Neural cell (in vitro differentiated cells): ENCODE data around the gene MRPL30. TPM values are rescaled to one million over a fixed set of nuclear protein-coding genes. Genes with fewer than 3 reads are reported as not detected.

Source experiments
- H2AFZ ChIP-seq: fragments of 200-600, 300-800 bp; sonication (generic), shearing (Covaris generic); 2 replicates; pipeline ENCODE4 v1.6.0; 2014; ENCODE audit warnings: low read depth, mild to moderate bottlenecking, antibody characterized with exemption, low read length, moderate library complexity
- H3F3A ChIP-seq: fragments of 200-600 bp; shearing (Covaris generic); 2 replicates; pipeline ENCODE4 v1.6.1; 2016; ENCODE audit warnings: mild to moderate bottlenecking, moderate library complexity, mixed read lengths, antibody characterized with exemption, low read length; ENCODE audit not compliant: insufficient read depth, poor library complexity, severe bottlenecking
- H3K27ac ChIP-seq: fragments of 200-600, 300-800 bp; sonication (generic), shearing (Covaris generic); 2 replicates; pipeline ENCODE4 v1.5.1; 2014; ENCODE audit warnings: mild to moderate bottlenecking, low read length, moderate library complexity
- H3K27me3 ChIP-seq: fragments of 300-800, 200-600 bp; sonication (generic), shearing (Covaris generic); 2 replicates; pipeline ENCODE4 v1.6.0; 2014; ENCODE audit warnings: mild to moderate bottlenecking, low read depth, low read length, moderate library complexity; ENCODE audit not compliant: insufficient read depth
- H3K36me3 ChIP-seq: fragments of 300-800, 200-600 bp; sonication (generic), shearing (Covaris generic); 2 replicates; pipeline ENCODE4 v1.5.1; 2014; ENCODE audit warnings: mild to moderate bottlenecking, antibody characterized with exemption, low read length, moderate library complexity; ENCODE audit not compliant: insufficient read depth
- H3K4me2 ChIP-seq: fragments of 300-800, 200-600 bp; sonication (generic), shearing (Covaris generic); 2 replicates; pipeline ENCODE4 v1.6.0; 2014; ENCODE audit warnings: mild to moderate bottlenecking, low read length
- H3K4me3 ChIP-seq: fragments of 300-800, 200-600 bp; sonication (generic), shearing (Covaris generic); 2 replicates; pipeline ENCODE4 v1.5.1; 2014; ENCODE audit warnings: mild to moderate bottlenecking, low read length, moderate library complexity
- H3K79me2 ChIP-seq: fragments of 200-600 bp; shearing (Covaris generic); replicated peaks from 2 replicates; pipeline ENCODE4 v1.6.0; 2014; ENCODE audit warnings: mild to moderate bottlenecking, low read length, moderate library complexity; ENCODE audit not compliant: insufficient read depth
- H3K9ac ChIP-seq: fragments of 300-800, 200-600 bp; sonication (generic), shearing (Covaris generic); 2 replicates; pipeline ENCODE4 v1.6.1; 2016; ENCODE audit warnings: mild to moderate bottlenecking, low read length, mixed read lengths
- H3K9me2 ChIP-seq: fragments of 200-600 bp; shearing (Covaris generic); 2 replicates; pipeline ENCODE4 v1.6.1; 2016; ENCODE audit warnings: mild to moderate bottlenecking, low read length, mixed read lengths; ENCODE audit not compliant: insufficient read depth
- H3K9me3 ChIP-seq: fragments of 200-600, 300-800 bp; sonication (generic), shearing (Covaris generic); 2 replicates; pipeline ENCODE4 v1.6.1; 2016; ENCODE audit warnings: mild to moderate bottlenecking, mixed run types, low read length, moderate library complexity, mixed read lengths
- H4K20me1 ChIP-seq: fragments of 200-600 bp; shearing (Covaris generic); 2 replicates; pipeline ENCODE4 v1.6.1; 2016; ENCODE audit warnings: mild to moderate bottlenecking, mixed run types; ENCODE audit not compliant: insufficient read depth
- EP300 ChIP-seq: fragments of 450-650 bp; conservative IDR thresholded peaks from 2 replicates; pipeline ENCODE4 v1.6.1; 2014; ENCODE audit warnings: antibody characterized with exemption, mild to moderate bottlenecking, moderate library complexity; ENCODE audit not compliant: poor library complexity, severe bottlenecking
- EZH2 ChIP-seq: fragments of 200-600, 300-800 bp; shearing (Covaris generic), sonication (generic); IDR thresholded peaks from 2 replicates; pipeline ENCODE4 v1.6.1; 2014; ENCODE audit warnings: antibody characterized with exemption, low read length, borderline replicate concordance, mild to moderate bottlenecking; ENCODE audit not compliant: insufficient read depth, poor library complexity, severe bottlenecking
- MXI1 ChIP-seq: fragments of 450-650 bp; conservative IDR thresholded peaks from 2 replicates; pipeline ENCODE4 v1.6.1; 2014; ENCODE audit warnings: antibody characterized with exemption, mild to moderate bottlenecking; ENCODE audit not compliant: poor library complexity, severe bottlenecking
- POLR2AphosphoS5 ChIP-seq: IDR thresholded peaks from 2 replicates; pipeline ENCODE4 v1.6.1; 2012
- RAD21 ChIP-seq: fragments of 450-650 bp; conservative IDR thresholded peaks from 2 replicates; pipeline ENCODE4 v1.6.1; 2014; ENCODE audit warnings: antibody characterized with exemption, mild to moderate bottlenecking, moderate library complexity
- SMC3 ChIP-seq: fragments of 450-650 bp; conservative IDR thresholded peaks from 2 replicates; pipeline ENCODE4 v1.6.1; 2014; ENCODE audit warnings: antibody characterized with exemption, mild to moderate bottlenecking, moderate library complexity; ENCODE audit not compliant: poor library complexity
- TAF1 ChIP-seq: IDR thresholded peaks from 2 replicates; pipeline ENCODE4 v1.6.1; 2012; ENCODE audit warnings: low read depth
- polyA plus RNA-seq: library from polyadenylated mRNA; depleted of rRNA; stranded (reverse); fragments of >200 nt; gene quantifications from 2 replicates; pipeline ENCODE4 v1.2.3, GENCODE V29; 2014
- TF ChIP-seq, protein P1 (sequence below): IDR thresholded peaks from 2 replicates; pipeline ENCODE4 v1.6.1; 2012; ENCODE audit warnings: borderline replicate concordance
- TF ChIP-seq, protein P2 (sequence below): fragments of 450-650 bp; IDR thresholded peaks from 2 replicates; pipeline ENCODE4 v1.5.1; 2014; ENCODE audit warnings: antibody characterized with exemption, mild to moderate bottlenecking, moderate library complexity; ENCODE audit not compliant: poor library complexity, severe bottlenecking

The MRPL30 gene
- polyA plus RNA-seq, 1 donor from 2014 or later: 43.1 TPM

DNA sequence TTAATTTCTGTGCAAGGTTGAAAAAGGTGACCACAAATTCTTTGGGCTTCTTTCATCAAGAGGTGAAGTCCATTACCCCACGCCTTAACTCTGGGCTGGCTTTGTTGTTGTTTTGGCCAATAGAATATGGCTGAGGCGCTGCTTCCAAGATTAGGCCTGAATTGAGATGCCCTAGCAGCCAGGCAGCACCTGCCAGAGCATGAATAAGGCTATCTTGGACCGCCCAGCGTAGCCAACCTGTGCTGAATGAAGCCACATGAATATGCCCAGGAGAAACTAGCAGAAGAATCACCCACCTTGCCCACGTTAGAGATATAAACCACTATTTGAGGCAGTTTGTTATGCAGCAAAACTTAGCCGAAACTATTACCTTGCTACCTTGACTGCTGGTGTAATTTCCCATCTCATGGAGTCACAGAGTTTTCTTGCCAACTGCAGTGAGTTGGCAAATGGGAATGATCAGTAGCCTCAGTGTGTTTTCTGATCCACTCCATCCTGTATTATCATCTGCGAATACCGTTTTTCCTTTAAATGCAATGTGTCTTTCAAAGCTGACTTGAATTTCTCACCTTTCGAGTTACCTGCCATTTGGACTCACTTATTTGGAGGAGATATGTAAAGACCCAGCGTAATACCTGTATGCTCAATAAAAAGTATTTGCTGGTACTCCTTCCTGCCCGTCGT is 26.9 kb upstream of the MRPL30 start:
- no peaks in the 10 kb centered on the region for H3K27me3 ChIP-seq
- H3K36me3 ChIP-seq: no peaks in the 10 kb centered on the region
- no peaks in the 10 kb centered on the region for H3K79me2 ChIP-seq
- H3F3A ChIP-seq: no peaks in the 10 kb centered on the region
- no peaks in the 10 kb centered on the region for H4K20me1 ChIP-seq
- no peaks in the 10 kb centered on the region for H3K9me3 ChIP-seq
- H3K9ac ChIP-seq: peak overlapping the region; percentile 74
- H3K27ac ChIP-seq: peak overlapping the region; percentile 74
- TF ChIP-seq SMC3 (no peak), EZH2 (no peak), EP300 (no peak), TAF1 (no peak), MXI1 (no peak), RAD21 (no peak), POLR2AphosphoS5 (no peak)
- TF ChIP-seq, protein P1, sequence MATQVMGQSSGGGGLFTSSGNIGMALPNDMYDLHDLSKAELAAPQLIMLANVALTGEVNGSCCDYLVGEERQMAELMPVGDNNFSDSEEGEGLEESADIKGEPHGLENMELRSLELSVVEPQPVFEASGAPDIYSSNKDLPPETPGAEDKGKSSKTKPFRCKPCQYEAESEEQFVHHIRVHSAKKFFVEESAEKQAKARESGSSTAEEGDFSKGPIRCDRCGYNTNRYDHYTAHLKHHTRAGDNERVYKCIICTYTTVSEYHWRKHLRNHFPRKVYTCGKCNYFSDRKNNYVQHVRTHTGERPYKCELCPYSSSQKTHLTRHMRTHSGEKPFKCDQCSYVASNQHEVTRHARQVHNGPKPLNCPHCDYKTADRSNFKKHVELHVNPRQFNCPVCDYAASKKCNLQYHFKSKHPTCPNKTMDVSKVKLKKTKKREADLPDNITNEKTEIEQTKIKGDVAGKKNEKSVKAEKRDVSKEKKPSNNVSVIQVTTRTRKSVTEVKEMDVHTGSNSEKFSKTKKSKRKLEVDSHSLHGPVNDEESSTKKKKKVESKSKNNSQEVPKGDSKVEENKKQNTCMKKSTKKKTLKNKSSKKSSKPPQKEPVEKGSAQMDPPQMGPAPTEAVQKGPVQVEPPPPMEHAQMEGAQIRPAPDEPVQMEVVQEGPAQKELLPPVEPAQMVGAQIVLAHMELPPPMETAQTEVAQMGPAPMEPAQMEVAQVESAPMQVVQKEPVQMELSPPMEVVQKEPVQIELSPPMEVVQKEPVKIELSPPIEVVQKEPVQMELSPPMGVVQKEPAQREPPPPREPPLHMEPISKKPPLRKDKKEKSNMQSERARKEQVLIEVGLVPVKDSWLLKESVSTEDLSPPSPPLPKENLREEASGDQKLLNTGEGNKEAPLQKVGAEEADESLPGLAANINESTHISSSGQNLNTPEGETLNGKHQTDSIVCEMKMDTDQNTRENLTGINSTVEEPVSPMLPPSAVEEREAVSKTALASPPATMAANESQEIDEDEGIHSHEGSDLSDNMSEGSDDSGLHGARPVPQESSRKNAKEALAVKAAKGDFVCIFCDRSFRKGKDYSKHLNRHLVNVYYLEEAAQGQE: no peak
- TF ChIP-seq, protein P2, sequence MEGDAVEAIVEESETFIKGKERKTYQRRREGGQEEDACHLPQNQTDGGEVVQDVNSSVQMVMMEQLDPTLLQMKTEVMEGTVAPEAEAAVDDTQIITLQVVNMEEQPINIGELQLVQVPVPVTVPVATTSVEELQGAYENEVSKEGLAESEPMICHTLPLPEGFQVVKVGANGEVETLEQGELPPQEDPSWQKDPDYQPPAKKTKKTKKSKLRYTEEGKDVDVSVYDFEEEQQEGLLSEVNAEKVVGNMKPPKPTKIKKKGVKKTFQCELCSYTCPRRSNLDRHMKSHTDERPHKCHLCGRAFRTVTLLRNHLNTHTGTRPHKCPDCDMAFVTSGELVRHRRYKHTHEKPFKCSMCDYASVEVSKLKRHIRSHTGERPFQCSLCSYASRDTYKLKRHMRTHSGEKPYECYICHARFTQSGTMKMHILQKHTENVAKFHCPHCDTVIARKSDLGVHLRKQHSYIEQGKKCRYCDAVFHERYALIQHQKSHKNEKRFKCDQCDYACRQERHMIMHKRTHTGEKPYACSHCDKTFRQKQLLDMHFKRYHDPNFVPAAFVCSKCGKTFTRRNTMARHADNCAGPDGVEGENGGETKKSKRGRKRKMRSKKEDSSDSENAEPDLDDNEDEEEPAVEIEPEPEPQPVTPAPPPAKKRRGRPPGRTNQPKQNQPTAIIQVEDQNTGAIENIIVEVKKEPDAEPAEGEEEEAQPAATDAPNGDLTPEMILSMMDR: no peak
- H2AFZ ChIP-seq: peak overlapping the region; percentile 67
- peak overlapping the region; percentile 96 for H3K4me2 ChIP-seq
- no peaks in the 10 kb centered on the region for H3K9me2 ChIP-seq
- peak overlapping the region; percentile 78 for H3K4me3 ChIP-seq

DNA sequence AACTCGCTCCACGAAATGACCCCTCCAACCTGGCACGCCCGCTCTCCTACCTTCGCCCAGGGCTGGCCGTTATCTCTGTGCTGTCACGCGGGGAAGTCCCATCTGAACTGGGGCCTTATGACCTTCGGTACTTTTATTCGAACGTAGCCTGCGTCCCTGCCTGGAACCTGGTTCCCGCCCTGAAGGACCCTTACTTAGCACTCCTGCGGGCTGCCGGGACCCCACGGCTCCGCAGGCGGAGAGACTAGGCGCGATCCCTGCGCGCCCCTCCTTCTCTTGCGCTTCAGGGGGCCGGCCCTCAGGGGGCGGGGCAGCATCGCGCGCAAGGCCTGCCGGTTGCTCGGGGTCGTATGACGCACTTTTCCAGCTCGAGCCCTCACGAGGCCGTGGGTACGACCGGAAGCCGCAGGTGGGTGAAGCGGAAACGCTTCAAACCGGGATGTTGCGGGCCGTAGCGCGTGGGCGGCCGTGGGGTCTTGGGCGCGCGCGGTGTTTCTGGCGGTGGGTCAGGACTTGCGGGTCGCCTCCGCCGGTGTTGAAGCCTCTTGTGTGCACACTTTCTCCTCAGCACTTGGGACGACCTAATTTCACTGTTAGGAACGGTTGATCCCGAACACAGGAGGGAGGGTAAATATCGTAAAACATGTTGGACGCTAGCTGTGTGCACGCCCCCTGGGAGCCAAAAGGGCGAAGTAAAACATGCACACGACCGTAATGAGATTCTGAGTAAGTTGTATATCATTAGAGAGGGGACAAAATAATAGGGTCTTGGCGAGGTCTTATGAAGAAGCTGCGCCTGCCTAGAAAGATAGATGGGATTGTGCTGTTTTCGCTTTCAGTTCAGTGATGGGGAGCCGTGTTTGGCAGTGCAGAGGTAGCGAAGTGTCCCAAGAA is 26.1 kb upstream of the MRPL30 start, which contains the start of the genes LIPT1 and TSGA10:
Gene LIPT1, plus strand, starts transcription at position 325 of the 894 bp plus-strand sequence. CDS start 6,991 bp downstream, outside the sequence.
Gene TSGA10, minus strand, starts transcription at position 300 of the 894 bp plus-strand sequence. CDS start 45,503 bp downstream, outside the sequence.
- H3K27ac ChIP-seq: peak within 1 kb of the TSS; percentile 74
- H3K27me3 ChIP-seq: no peaks in the 10 kb centered on the region
- H3K4me2 ChIP-seq: peak within 1 kb of the TSS; percentile 96
- no peaks in the 10 kb centered on the region for H3K9me3 ChIP-seq
- TF ChIP-seq POLR2AphosphoS5 (peak; percentile 73), TAF1 (peak; percentile 45), EP300 (peak; percentile 56), MXI1 (peak; percentile 97), RAD21 (no peak)
- TF ChIP-seq, protein P2: peak; percentile 36
- H3F3A ChIP-seq: no peaks in the 10 kb centered on the region
- no peaks in the 10 kb centered on the region for H4K20me1 ChIP-seq
- peaks cover 4% of the 10 kb centered on the region for H3K36me3 ChIP-seq
- no peaks in the 10 kb centered on the region for H3K79me2 ChIP-seq
- no peaks in the 10 kb centered on the region for H3K9me2 ChIP-seq
- peak within 1 kb of the TSS; percentile 78 for H3K4me3 ChIP-seq
- peak within 1 kb of the TSS; percentile 67 for H2AFZ ChIP-seq
- peak within 1 kb of the TSS; percentile 74 for H3K9ac ChIP-seq
